GM19025 (cell line): ENCODE measurements around the gene JOSD2.
A peak's percentile ranks its signal among the peaks of the same experiment; 100 is the strongest.

Experiments used
- ATAC-seq: cut with Tn5 transposase; IDR thresholded peaks from one replicate; pipeline ENCODE4 v1.9.1; 2021; ENCODE audit warnings: mild to moderate bottlenecking, low read depth, moderate library complexity; ENCODE audit not compliant: unreplicated experiment

JOSD2 gene

GRCh38 chr19:50511069-50511822 lies at the start of gene JOSD2:
Gene JOSD2, minus strand, starts transcription at chr19:50511191. Its CDS starts 760 bp downstream, at chr19:50510431.
- ATAC-seq: peak; percentile 93

GRCh38 chr19:50559636-50560035 lies 48.6 kb upstream of the JOSD2 start:
- ATAC-seq: no peak

- ATAC-seq: no peak
Observed at GRCh38 chr19:50558449-50558848, 47.5 kb upstream of the JOSD2 start.

- ATAC-seq: no peak
Observed at GRCh38 chr19:50558039-50558438, 47.0 kb upstream of the JOSD2 start.

GRCh38 chr19:50557009-50557613 lies 46.1 kb upstream of the JOSD2 start:
- ATAC-seq: no peak

- ATAC-seq: no peak
Observed at GRCh38 chr19:50556282-50557008, 45.5 kb upstream of the JOSD2 start.

GRCh38 chr19:50555450-50556281 lies 44.7 kb upstream of the JOSD2 start:
- no peak for ATAC-seq

- ATAC-seq: no peak
Observed at GRCh38 chr19:50555033-50555432, 44.0 kb upstream of the JOSD2 start.

- no peak for ATAC-seq
Observed at GRCh38 chr19:50554212-50554611, 43.2 kb upstream of the JOSD2 start.

GRCh38 chr19:50553134-50553703 lies 42.2 kb upstream of the JOSD2 start:
- no peak for ATAC-seq

GRCh38 chr19:50552540-50552939 lies 41.5 kb upstream of the JOSD2 start:
- ATAC-seq: no peak

GRCh38 chr19:50551715-50552187 lies 40.8 kb upstream of the JOSD2 start:
- no peak for ATAC-seq

GRCh38 chr19:50551034-50551714 lies 40.2 kb upstream of the JOSD2 start:
- no peak for ATAC-seq

- ATAC-seq: no peak
Observed at GRCh38 chr19:50550594-50550966, 39.6 kb upstream of the JOSD2 start.

- ATAC-seq: no peak
Observed at GRCh38 chr19:50549927-50550593, 39.1 kb upstream of the JOSD2 start.

GRCh38 chr19:50549059-50549926 lies 38.3 kb upstream of the JOSD2 start:
- ATAC-seq: no peak

- ATAC-seq: no peak
Observed at GRCh38 chr19:50548191-50549058, 37.4 kb upstream of the JOSD2 start.
